PC-3 (cell line): ENCODE results near the gene CCBE1.

Experiments used
- CTCF ChIP-seq: fragments of 300-600 bp; sonication (generic); conservative IDR thresholded peaks from 2 replicates; pipeline ENCODE4 v1.5.1; 2017; ENCODE audit warnings: antibody characterized with exemption, low read depth, mild to moderate bottlenecking, low read length
- EZH2 ChIP-seq: fragments of 300-600 bp; sonication (generic); IDR thresholded peaks from one replicate; pipeline ENCODE4 v1.6.1; 2017; ENCODE audit warnings: antibody characterized with exemption, mild to moderate bottlenecking, low read length; ENCODE audit not compliant: unreplicated experiment

- TF ChIP-seq CTCF (no peak), EZH2 (no peak)
These were observed 135.6 kb downstream of the CCBE1 start for GRCh38 chr18:59561612-59562011.
